ACHN (cell line): Measurements from ENCODE around the gene FARS2.

Experiments
- DNase-seq: peaks from one replicate; pipeline ENCODE4 v3.0.0-alpha.2; 2015
- in situ Hi-C: cut with HindIII; loops from 2 replicates; pipeline ENCODE4 v1.10.0; 2017; ENCODE audit warnings: low sequenced_read_pairs, low pct_ligation_motif_present, low pct_unique_long_range_greater_than_20kb

FARS2 gene

GRCh38 chr6:5464099-5464885, 203.0 kb downstream of the FARS2 start:
- in situ Hi-C loops = no loop called here
- DNase-seq = no peak

GRCh38 chr6:5466281-5467136, 205.2 kb downstream of the FARS2 start:
- in situ Hi-C loops = no loop called here
- DNase-seq = peak; percentile 15

GRCh38 chr6:5468586-5468985, 207.3 kb downstream of the FARS2 start:
- DNase-seq = no peak
- in situ Hi-C loops = no loop called here

- no peak for DNase-seq
- in situ Hi-C loops = no loop called here
Measured at GRCh38 chr6:5469101-5469846, 208.0 kb downstream of the FARS2 start.

- in situ Hi-C loops = no loop called here
Measured at GRCh38 chr6:5471044-5471443, 209.7 kb downstream of the FARS2 start.

GRCh38 chr6:5471637-5472398, 210.5 kb downstream of the FARS2 start:
- in situ Hi-C loops = no loop called here
- DNase-seq = no peak

More at GRCh38 chr6:5471044-5471443, 209.7 kb downstream of the FARS2 start:
- peak; percentile 52 for DNase-seq

GRCh38 chr6:5472571-5472970, 211.3 kb downstream of the FARS2 start:
- DNase-seq = no peak
- in situ Hi-C loops = no loop called here

- in situ Hi-C loops = no loop called here
- DNase-seq = no peak
Measured at GRCh38 chr6:5475779-5476178, 214.5 kb downstream of the FARS2 start.

GRCh38 chr6:5478380-5478779, 217.1 kb downstream of the FARS2 start:
- DNase-seq = no peak
- in situ Hi-C loops = no loop called here

- in situ Hi-C loops = no loop called here
- DNase-seq = no peak
Measured at GRCh38 chr6:5481033-5481432, 219.7 kb downstream of the FARS2 start.

GRCh38 chr6:5481750-5482149, 220.4 kb downstream of the FARS2 start:
- DNase-seq = no peak
- in situ Hi-C loops = no loop called here

GRCh38 chr6:5482619-5483018, 221.3 kb downstream of the FARS2 start:
- in situ Hi-C loops = no loop called here
- DNase-seq = no peak

GRCh38 chr6:5484692-5485091, 223.4 kb downstream of the FARS2 start:
- DNase-seq = no peak
- in situ Hi-C loops = no loop called here

- DNase-seq = no peak
- in situ Hi-C loops = no loop called here
Measured at GRCh38 chr6:5486214-5486613, 224.9 kb downstream of the FARS2 start.

GRCh38 chr6:5490501-5491069, 229.3 kb downstream of the FARS2 start:
- in situ Hi-C loops = no loop called here
- DNase-seq = no peak

GRCh38 chr6:5492356-5492755, 231.0 kb downstream of the FARS2 start:
- in situ Hi-C loops = no loop called here
- DNase-seq = no peak

GRCh38 chr6:5493806-5494205, 232.5 kb downstream of the FARS2 start:
- DNase-seq = no peak
- in situ Hi-C loops = no loop called here

- in situ Hi-C loops = no loop called here
- DNase-seq = peak; percentile 42
Measured at GRCh38 chr6:5497896-5498578, 236.7 kb downstream of the FARS2 start.
